Breast epithelium (tissue), 4 donors: ENCODE data around the gene PRDM16. TPM values are rescaled to one million over a fixed set of nuclear protein-coding genes. Genes with fewer than 3 reads are reported as not detected.

Source experiments
- DNase-seq, 2 donors: peaks; one replicate each; pipeline ENCODE4 v3.0.0-alpha.2; 2019; ENCODE audit warnings: low spot score in 2 of 2
- H3K27ac ChIP-seq, 2 donors: fragments of 200-600 bp; sonication (generic) in 1 of 2; one replicate each; pipeline ENCODE4 v1.5.1; 2016 to 2019; ENCODE audit warnings: mild to moderate bottlenecking in 1 of 2
- H3K27me3 ChIP-seq, 2 donors: fragments of 200-600 bp; sonication (generic) in 1 of 2; one replicate each; pipeline versions ENCODE4 v1.5.1 to v1.6.0; 2017 to 2019; ENCODE audit warnings: control low read depth in 1 of 2, mild to moderate bottlenecking in 1 of 2
- H3K36me3 ChIP-seq: fragments of 200-600 bp; one replicate; pipeline ENCODE4 v1.5.1; 2019
- H3K4me1 ChIP-seq, 2 donors: fragments of 200-600 bp; sonication (generic); one replicate each; pipeline ENCODE4 v1.5.1; 2016 to 2019; ENCODE audit warnings: control low read depth in 1 of 2
- H3K4me3 ChIP-seq, 3 donors: fragments of 200-600 bp; sonication (generic); 1 replicate in 2 of 3; 2 replicates in 1 of 3; pipeline ENCODE4 v1.5.1; 2016 to 2019; ENCODE audit warnings: mild to moderate bottlenecking in 3 of 3, moderate library complexity in 2 of 3
- H3K9me3 ChIP-seq, 2 donors: fragments of 200-600 bp; sonication (generic) in 1 of 2; one replicate each; pipeline ENCODE4 v1.5.1; 2016 to 2019; ENCODE audit warnings: control low read depth in 1 of 2
- POLR2A ChIP-seq: fragments of 450-650 bp; IDR thresholded peaks from one replicate; pipeline ENCODE4 v1.6.1; 2016; ENCODE audit warnings: antibody characterized with exemption, mild to moderate bottlenecking, moderate library complexity
- POLR2AphosphoS5 ChIP-seq, 3 donors: sonication (generic); formaldehyde crosslinking; IDR thresholded peaks; one replicate each; pipeline ENCODE4 v1.6.1; 2017; ENCODE audit warnings: antibody characterized with exemption in 3 of 3
- intact Hi-C: fragments of 100-400 bp; cut with DNase I; formaldehyde crosslinking; loops from one replicate; pipeline ENCODE4 v1.15.1; 2023; ENCODE audit warnings: low total_unique reads
- total RNA-seq, 3 donors: library from RNA; depleted of rRNA; stranded (reverse); fragments of >200 nt; gene quantifications; one replicate each; pipeline ENCODE4 v1.1.0, GENCODE V29; 2016
- TF ChIP-seq, protein P1 (sequence below), 3 donors: fragments of 450-650 bp; IDR thresholded peaks; one replicate each; pipeline ENCODE4 v1.5.1; 2016 to 2017; ENCODE audit warnings: antibody characterized with exemption in 3 of 3, mild to moderate bottlenecking in 3 of 3, moderate library complexity in 3 of 3

The PRDM16 gene
- total RNA-seq, 3 donors from 2014 or later, result 0.48 to 3.8 (median 3.6) TPM

DNA sequence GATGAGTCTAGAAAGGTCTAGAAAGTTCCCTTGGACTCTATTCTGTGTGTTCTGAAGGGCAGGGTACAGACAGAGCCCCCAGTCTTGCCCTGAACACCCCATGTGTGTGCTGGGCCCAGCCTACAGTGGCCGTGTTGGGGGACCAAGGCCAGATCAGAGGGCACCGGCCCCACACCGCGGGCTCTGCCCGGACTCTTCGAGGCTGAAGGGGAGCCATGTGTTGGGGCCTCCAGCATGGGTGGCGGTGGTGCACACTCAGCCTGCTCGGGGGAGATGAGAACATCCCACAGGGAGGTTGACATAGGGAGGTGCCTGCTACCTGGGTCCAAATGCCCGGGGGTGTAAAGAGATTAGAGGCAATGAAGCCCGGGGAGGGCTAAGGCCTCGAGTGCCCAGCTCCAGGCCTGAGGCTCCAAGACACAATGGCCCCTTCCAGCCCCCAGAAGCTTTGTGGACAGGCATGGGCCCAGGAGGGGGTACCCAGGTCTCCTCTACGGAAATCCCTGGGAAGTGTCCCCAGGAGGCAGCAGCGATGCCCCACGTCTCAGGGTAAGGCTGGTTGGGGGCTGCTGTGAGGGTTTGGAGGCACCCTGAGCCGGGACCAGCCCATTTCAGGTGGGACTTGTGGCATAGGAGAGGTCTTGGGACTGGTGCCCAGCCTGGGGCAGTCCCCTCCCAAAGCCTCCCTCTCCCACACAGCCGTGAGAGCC lies 397.5 kb downstream of the PRDM16 start:
- Histone ChIP-seq H3K4me1 (no peaks in the 10 kb centered on the region), H3K9me3 (no peaks in the 10 kb centered on the region), H3K27me3 (no peaks in the 10 kb centered on the region), H3K27ac (no peak overlapping the region), H3K4me3 (no peak overlapping the region), H3K36me3 (no peaks in the 10 kb centered on the region)
- no peak for TF ChIP-seq POLR2A
- no peak for TF ChIP-seq POLR2AphosphoS5 (IDR thresholded peaks at IDR 0.05)
- TF ChIP-seq, protein P1, sequence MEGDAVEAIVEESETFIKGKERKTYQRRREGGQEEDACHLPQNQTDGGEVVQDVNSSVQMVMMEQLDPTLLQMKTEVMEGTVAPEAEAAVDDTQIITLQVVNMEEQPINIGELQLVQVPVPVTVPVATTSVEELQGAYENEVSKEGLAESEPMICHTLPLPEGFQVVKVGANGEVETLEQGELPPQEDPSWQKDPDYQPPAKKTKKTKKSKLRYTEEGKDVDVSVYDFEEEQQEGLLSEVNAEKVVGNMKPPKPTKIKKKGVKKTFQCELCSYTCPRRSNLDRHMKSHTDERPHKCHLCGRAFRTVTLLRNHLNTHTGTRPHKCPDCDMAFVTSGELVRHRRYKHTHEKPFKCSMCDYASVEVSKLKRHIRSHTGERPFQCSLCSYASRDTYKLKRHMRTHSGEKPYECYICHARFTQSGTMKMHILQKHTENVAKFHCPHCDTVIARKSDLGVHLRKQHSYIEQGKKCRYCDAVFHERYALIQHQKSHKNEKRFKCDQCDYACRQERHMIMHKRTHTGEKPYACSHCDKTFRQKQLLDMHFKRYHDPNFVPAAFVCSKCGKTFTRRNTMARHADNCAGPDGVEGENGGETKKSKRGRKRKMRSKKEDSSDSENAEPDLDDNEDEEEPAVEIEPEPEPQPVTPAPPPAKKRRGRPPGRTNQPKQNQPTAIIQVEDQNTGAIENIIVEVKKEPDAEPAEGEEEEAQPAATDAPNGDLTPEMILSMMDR (IDR thresholded peaks at IDR 0.05), result no peak
- no peak for DNase-seq
- intact Hi-C loops, result no loop called here

DNA sequence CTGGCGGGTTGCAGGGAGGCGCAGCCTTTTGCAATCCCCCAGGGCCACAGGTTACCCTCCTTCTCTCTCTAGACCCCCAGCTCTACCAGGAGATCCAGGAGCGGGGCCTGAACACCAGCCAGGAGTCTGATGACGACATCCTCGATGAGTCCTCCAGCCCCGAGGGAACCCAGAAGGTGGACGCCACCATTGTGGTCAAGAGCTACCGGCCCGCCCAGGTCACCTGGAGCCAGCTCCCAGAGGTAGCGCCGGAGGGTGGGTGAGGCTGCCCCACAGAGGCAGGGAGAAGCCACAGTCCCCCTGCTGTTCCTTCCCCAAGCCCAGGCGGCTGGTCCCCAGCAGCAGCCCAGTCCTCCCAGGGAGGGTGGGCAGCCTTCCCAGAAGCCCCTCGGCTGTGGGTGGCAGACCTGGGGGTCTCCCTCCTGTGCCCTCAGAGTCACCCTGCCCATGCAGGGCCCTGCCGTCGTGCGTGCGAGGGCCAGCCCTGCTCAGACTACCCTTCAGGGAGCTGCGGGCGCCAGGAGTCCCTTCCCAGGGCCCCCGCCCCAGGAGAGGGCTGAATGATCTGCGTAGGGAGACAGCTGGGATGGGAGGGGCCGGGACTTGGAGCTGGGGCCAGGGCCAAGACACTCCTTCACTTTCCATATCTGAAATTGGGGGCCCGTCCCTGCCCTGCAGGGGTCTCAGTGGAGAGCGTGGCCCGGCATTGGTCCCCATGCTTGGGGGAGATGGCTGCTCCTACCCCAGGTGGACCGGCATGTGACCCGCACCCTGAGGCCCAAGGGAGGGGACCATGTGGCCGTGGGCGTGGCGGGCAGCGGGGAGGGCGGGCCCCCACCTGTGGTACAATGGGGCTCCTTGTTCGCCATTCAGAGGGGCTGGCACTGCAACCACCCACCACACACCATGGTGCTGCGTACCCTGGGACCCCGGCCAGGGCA lies 398.4 kb downstream of the PRDM16 start:
- Histone ChIP-seq H3K4me1 (no peaks in the 10 kb centered on the region), H3K27me3 (no peaks in the 10 kb centered on the region), H3K27ac (no peak overlapping the region), H3K36me3 (no peaks in the 10 kb centered on the region), H3K4me3 (no peak overlapping the region), H3K9me3 (no peaks in the 10 kb centered on the region)
- DNase-seq, result no peak
- intact Hi-C loops, result no loop called here
- TF ChIP-seq, protein P1 (IDR thresholded peaks at IDR 0.05), result no peak
- TF ChIP-seq POLR2AphosphoS5 (IDR thresholded peaks at IDR 0.05), result no peak
- no peak for TF ChIP-seq POLR2A

DNA sequence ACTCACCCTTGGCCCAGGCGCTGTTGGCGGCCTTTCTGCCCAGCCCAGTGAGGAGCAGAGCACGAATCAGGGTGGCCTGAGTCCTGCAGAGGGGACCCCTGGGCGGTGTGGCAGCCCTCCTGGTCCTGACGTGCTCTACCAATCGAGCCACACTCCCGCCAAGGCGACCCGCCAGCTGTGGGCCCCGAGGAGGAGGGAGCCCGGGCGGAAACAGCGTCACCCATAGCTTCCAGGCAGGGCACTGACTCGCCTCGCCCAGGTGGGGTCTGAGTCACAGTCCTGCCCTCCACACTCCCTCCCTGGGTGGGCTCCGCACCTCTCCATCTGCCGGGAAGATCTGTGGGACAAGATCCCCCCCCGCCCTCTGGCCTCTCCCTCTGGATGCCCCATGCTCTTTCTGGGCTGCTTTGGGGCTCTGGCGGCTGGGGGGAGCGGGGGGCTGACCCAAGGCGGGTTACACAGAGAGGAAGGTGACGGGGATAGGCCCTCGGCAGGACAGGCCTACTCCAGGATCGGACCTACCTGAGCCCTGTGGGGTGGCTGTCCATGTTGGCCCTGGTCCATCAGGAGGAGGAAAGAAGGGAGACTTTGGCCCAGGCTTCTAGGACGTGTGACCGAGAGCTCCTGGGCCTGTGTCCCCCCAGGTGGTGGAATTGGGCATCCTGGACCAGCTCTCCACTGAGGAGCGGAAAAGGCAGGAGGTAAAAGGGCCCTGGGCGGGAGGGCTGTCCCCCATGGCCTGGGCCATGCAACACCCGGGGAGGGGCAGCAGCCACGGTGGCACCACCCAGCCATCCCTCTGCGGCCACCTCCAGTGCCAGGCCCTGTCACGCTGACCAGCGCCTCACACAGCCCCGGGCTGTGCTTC lies 399.5 kb downstream of the PRDM16 start:
- Histone ChIP-seq H3K36me3 (no peaks in the 10 kb centered on the region), H3K9me3 (no peaks in the 10 kb centered on the region), H3K27ac (no peak overlapping the region), H3K4me1 (no peaks in the 10 kb centered on the region), H3K4me3 (no peak overlapping the region), H3K27me3 (no peaks in the 10 kb centered on the region)
- DNase-seq, result no peak
- no peak for TF ChIP-seq POLR2A
- TF ChIP-seq, protein P1 (IDR thresholded peaks at IDR 0.05), result no peak
- no peak for TF ChIP-seq POLR2AphosphoS5 (IDR thresholded peaks at IDR 0.05)
- intact Hi-C loops, result no loop called here

DNA sequence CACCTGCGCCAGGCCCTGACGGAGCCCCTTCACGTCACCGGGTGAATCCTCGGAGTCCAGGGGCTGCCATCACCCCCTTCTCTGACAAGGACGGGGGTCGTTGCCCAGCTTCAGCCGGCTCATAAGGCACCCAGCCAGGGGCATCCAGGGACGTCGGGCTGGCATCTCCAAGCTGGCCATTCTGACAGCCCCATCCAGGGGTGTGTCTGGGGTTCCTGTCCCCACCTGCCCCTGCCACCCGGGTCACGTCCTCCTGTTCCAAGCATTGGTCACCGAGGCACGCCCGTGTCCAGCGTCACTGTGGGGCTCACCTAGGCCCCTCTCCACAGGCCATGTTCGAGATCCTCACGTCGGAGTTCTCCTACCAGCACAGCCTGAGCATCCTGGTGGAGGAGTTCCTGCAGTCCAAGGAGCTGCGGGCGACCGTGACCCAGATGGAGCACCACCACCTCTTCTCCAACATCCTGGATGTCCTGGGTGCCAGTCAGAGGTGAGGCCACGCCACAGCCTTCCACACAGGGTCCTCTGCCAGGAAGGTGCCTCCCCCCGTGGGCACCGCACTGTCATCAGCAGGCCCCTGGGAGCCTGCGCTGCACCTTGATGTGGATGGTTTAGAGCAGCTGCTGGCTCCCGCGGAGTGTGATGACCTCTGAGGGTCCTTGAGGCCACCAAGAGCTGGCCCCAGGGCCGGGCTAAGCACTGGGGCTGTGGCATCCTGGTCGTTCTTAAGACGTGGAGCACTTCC lies 400.3 kb downstream of the PRDM16 start:
- intact Hi-C loops, result no loop called here
- no peaks in the 10 kb centered on the region for H3K4me1 ChIP-seq
- no peak overlapping the region for H3K4me3 ChIP-seq
- no peaks in the 10 kb centered on the region for H3K27me3 ChIP-seq
- no peak for DNase-seq
- H3K36me3 ChIP-seq, result no peaks in the 10 kb centered on the region
- TF ChIP-seq, protein P1 (IDR thresholded peaks at IDR 0.05), result no peak
- TF ChIP-seq POLR2AphosphoS5 (IDR thresholded peaks at IDR 0.05), result no peak
- TF ChIP-seq POLR2A, result no peak
- no peaks in the 10 kb centered on the region for H3K9me3 ChIP-seq
- no peak overlapping the region for H3K27ac ChIP-seq
